Stimulated activated CD8-positive, alpha-beta memory T cell treated with anti-CD3 and anti-CD28 coated beads, Interleukin-15, amount 100 ng/mL, for 1 hour (primary cell): ENCODE results near the gene SLC22A31.

Experiments
- DNase-seq: peaks from one replicate; pipeline ENCODE4 v3.0.0-alpha.2; 2020; ENCODE audit warnings: low read depth

Gene SLC22A31

GRCh38 chr16:89164847-89165680, 35.3 kb downstream of the SLC22A31 start:
- no peak for DNase-seq

GRCh38 chr16:89164436-89164835, 35.9 kb downstream of the SLC22A31 start:
- DNase-seq: no peak

GRCh38 chr16:89163297-89163696, 37.0 kb downstream of the SLC22A31 start:
- no peak for DNase-seq

- DNase-seq: no peak
Observed at GRCh38 chr16:89161763-89162713, 38.3 kb downstream of the SLC22A31 start.

GRCh38 chr16:89160977-89161701, 39.2 kb downstream of the SLC22A31 start:
- DNase-seq: no peak

GRCh38 chr16:89159850-89160354, 40.4 kb downstream of the SLC22A31 start:
- no peak for DNase-seq

- no peak for DNase-seq
Observed at GRCh38 chr16:89159066-89159849, 41.1 kb downstream of the SLC22A31 start.

- DNase-seq: no peak
Observed at GRCh38 chr16:89157778-89158177, 42.6 kb downstream of the SLC22A31 start.

- DNase-seq: no peak
Observed at GRCh38 chr16:89156740-89157645, 43.3 kb downstream of the SLC22A31 start.

GRCh38 chr16:89155851-89156739, 44.2 kb downstream of the SLC22A31 start:
- no peak for DNase-seq

GRCh38 chr16:89155184-89155679, 45.1 kb downstream of the SLC22A31 start:
- DNase-seq: no peak

- DNase-seq: no peak
Observed at GRCh38 chr16:89154390-89155183, 45.8 kb downstream of the SLC22A31 start.

- no peak for DNase-seq
Observed at GRCh38 chr16:89153848-89154271, 46.5 kb downstream of the SLC22A31 start.

GRCh38 chr16:89152831-89153700, 47.3 kb downstream of the SLC22A31 start:
- DNase-seq: no peak

- no peak for DNase-seq
Observed at GRCh38 chr16:89150981-89151380, 49.4 kb downstream of the SLC22A31 start.

- no peak for DNase-seq
Observed at GRCh38 chr16:89150090-89150835, 50.1 kb downstream of the SLC22A31 start.
